Activated CD4-positive, alpha-beta T cell treated with anti-CD3 and anti-CD28 coated beads, Interleukin-2, amount 10 ng/mL, durations not matched to agents 24 days and 14 days (primary cell): Measurements from ENCODE around the gene VSTM4. TPM values are rescaled to one million over a fixed set of nuclear protein-coding genes. Genes with fewer than 3 reads are reported as not detected.

Experiments used
- DNase-seq: peaks from one replicate; pipeline ENCODE4 v3.0.0; 2022
- H3K27ac Mint-ChIP-seq: one replicate; pipeline ENCODE4 v1.8.0; 2022; ENCODE audit warnings: mild to moderate bottlenecking, mixed read lengths
- H3K27me3 Mint-ChIP-seq: one replicate; pipeline ENCODE4 v1.8.0; 2022; ENCODE audit warnings: mixed read lengths
- H3K36me3 Mint-ChIP-seq: one replicate; pipeline ENCODE4 v1.8.0; 2022; ENCODE audit warnings: low read depth, mild to moderate bottlenecking, mixed read lengths
- H3K4me1 Mint-ChIP-seq: one replicate; pipeline ENCODE4 v1.8.0; 2021; ENCODE audit warnings: mixed read lengths
- H3K4me3 Mint-ChIP-seq: one replicate; pipeline ENCODE4 v1.8.0; 2022; ENCODE audit warnings: mild to moderate bottlenecking, moderate library complexity, mixed read lengths
- H3K9me3 Mint-ChIP-seq: one replicate; pipeline ENCODE4 v1.8.0; 2021; ENCODE audit warnings: mixed read lengths
- intact Hi-C: fragments of 100-400 bp; cut with micrococcal nuclease; formaldehyde crosslinking; loops from one replicate; pipeline ENCODE4 v1.15.1; 2023
- total RNA-seq: library from RNA; stranded (reverse); gene quantifications from 2 replicates; pipeline ENCODE4 v1.2.3, GENCODE V29; 2022

Gene VSTM4, protein sequence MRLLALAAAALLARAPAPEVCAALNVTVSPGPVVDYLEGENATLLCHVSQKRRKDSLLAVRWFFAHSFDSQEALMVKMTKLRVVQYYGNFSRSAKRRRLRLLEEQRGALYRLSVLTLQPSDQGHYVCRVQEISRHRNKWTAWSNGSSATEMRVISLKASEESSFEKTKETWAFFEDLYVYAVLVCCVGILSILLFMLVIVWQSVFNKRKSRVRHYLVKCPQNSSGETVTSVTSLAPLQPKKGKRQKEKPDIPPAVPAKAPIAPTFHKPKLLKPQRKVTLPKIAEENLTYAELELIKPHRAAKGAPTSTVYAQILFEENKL
- 0.50 and 0.63 TPM in 2 replicates for total RNA-seq

DNA sequence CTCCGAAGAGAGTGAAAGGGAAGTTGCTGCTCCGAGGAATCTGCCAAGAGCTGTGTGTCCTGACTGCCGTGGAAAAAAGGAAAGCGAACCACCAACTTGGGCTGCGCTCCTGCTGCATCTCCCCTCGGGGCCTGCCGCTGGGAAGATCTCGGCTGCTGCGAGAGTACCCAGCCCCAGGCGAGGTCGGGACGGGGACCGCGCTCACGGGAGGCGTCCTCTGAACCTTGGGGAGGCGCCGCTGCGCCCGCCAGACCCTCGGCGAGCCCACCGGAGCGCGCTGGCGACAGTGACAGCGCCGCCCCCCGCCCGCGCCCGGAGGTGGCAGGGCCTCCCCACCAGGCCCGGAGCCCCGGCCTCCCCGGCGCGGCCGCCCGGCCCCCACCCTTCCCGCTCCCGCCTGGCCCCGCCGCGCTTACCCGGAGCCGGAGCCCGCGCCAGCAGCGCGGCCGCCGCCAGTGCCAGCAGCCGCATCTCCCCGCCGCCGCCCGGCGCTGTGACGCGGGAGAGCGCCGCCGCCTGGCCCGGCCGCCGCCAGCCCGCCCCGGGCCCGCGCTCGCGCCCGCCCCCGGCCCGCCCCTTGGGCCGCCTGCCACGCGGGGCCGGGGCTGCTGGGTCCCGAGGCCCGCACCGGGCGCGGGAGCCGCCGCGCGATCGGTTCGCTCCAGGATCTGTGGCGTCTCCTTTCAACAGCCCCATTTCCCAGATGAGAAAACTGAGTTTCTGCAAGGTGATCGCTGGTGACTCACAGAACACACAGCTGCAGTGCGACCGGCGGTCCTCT is at the start of gene VSTM4:
Gene VSTM4, minus strand, starts transcription at position 508 of the 781 bp plus-strand sequence. Its CDS starts 37 bp downstream, at position 471.
- Mint-ChIP-seq H3K9me3 (no peaks in the 10 kb centered on the region), H3K4me3 (peak within 1 kb of the TSS; percentile 53), H3K27me3 (peaks cover 46% of the 10 kb centered on the region), H3K4me1 (peaks cover 4% of the 10 kb centered on the region), H3K27ac (no peak within 1 kb of the TSS), H3K36me3 (no peaks in the 10 kb centered on the region)
- DNase-seq = no peak
- intact Hi-C loops = loop anchor here (5.0 kb wide), 1 partner anchor 38 kb away; no protein-coding TSS in a partner anchor

DNA sequence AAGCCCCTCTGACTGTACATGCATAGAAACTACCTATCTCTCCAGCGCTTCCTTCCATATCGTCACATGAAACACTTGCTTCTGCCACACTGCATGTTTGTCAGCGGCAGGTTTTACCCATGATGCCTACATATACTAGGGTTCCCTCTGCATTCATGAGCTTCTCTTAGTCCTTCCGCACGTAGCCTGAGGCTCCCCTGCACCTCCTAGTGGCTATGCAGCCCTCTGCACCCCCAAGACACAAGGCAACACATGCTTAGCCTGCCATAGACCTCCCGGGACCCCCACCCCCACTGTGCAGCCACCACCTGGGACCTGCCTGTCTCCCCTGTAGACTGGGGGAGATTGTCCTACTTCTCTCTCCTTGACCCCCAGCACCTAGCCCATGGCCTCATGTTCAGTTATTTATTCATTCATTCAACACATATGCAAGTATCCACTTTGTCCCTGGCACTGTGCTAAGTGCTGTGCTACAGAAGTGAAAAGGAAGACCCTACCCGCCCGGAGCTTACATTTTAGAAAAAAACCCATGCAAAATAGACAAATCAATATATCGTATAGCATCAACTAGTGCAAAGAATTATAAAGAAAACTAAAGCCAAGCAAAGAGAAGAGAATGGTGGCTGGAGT is 49.4 kb upstream of the VSTM4 start:
- H3K9me3 Mint-ChIP-seq = no peaks in the 10 kb centered on the region
- H3K27me3 Mint-ChIP-seq = peaks cover 2% of the 10 kb centered on the region
- peak overlapping the region; percentile 12 for H3K27ac Mint-ChIP-seq
- peaks cover 25% of the 10 kb centered on the region for H3K4me1 Mint-ChIP-seq
- intact Hi-C loops = loop anchor here (1.0 to 5.0 kb wide), 4 partner anchors 13 to 612 kb away; no protein-coding TSS in a partner anchor
- DNase-seq = peak; percentile 84
- H3K36me3 Mint-ChIP-seq = peaks cover 6% of the 10 kb centered on the region
- H3K4me3 Mint-ChIP-seq = no peak overlapping the region

DNA sequence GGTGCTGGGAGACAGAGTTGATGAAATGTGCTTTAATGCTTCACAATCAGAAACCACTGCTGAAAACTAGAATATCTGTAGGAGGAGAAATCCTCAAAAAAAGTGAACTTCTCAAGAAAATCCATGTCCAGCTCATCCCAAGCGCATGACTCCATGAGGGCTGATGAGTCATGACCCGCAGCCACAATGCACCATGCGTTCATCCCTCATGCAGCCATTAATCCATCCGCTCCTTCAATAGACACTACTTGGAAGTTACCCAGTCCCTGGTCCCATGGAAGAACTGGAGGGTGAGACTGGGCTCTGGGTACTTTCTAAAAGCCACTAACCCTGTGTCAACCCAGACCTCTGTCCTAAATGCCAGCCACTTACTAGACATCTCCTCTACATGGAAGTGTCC is 48.4 kb upstream of the VSTM4 start:
- Mint-ChIP-seq H3K4me1 (peaks cover 25% of the 10 kb centered on the region), H3K36me3 (peaks cover 6% of the 10 kb centered on the region), H3K27me3 (peaks cover 3% of the 10 kb centered on the region), H3K27ac (no peak overlapping the region), H3K4me3 (no peak overlapping the region), H3K9me3 (no peaks in the 10 kb centered on the region)
- DNase-seq = no peak
- intact Hi-C loops = loop anchor here (1.0 to 5.0 kb wide), 4 partner anchors 14 to 611 kb away; no protein-coding TSS in a partner anchor

DNA sequence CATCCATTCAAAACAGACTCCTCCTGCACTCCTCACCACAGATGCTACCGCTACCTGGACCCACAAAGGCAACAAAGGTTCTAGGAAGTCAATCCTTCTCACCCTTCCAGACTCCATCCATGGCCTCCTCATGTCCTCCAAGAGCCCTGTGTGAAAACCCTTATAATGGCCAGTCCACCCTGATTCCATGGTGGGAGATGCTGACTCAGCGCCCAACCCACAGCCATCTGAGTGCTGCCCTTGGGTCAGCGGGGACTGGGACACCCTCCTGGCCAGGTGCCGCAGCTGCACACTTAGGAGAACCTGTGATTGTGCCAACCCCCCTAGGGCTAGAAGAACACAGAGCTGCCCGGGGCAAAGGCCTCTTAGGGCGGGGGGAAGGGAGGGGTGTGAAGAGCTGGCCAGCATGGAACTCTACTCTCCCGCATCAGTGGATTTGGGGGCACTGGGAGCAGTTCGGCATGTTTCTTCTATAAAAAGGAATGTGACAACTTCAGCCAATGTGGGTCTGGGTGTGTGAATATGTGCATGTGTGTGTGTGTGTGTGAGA is 47.5 kb upstream of the VSTM4 start:
- peaks cover 4% of the 10 kb centered on the region for H3K27me3 Mint-ChIP-seq
- H3K27ac Mint-ChIP-seq = no peak overlapping the region
- peaks cover 6% of the 10 kb centered on the region for H3K36me3 Mint-ChIP-seq
- no peaks in the 10 kb centered on the region for H3K9me3 Mint-ChIP-seq
- intact Hi-C loops = loop anchor here (5.0 kb wide), 2 partner anchors 506 to 611 kb away; no protein-coding TSS in a partner anchor
- no peak overlapping the region for H3K4me3 Mint-ChIP-seq
- H3K4me1 Mint-ChIP-seq = peaks cover 27% of the 10 kb centered on the region
- no peak for DNase-seq

DNA sequence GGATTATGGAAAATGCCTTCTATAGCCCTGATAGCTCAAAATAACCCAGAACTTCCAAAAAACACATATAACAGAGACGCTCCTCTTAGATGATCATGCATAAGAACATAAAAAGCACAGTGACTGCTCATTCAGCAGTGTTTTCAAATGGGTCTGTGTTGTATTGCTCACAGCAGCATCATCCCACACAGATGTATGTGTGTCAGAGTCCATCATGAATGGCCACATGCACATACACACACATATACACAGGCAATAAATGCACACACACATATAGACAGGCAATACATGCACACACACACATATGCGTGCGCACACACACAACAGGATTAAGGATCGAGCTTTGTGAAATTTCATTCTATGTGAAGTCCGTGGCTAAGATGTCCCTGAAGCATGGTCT is 46.7 kb upstream of the VSTM4 start:
- H3K9me3 Mint-ChIP-seq = no peaks in the 10 kb centered on the region
- H3K4me3 Mint-ChIP-seq = no peak overlapping the region
- H3K36me3 Mint-ChIP-seq = peaks cover 6% of the 10 kb centered on the region
- H3K27ac Mint-ChIP-seq = peak overlapping the region; percentile 5
- H3K27me3 Mint-ChIP-seq = peaks cover 8% of the 10 kb centered on the region
- peaks cover 32% of the 10 kb centered on the region for H3K4me1 Mint-ChIP-seq
- DNase-seq = no peak
- intact Hi-C loops = loop anchor here (5.0 kb wide), 2 partner anchors 505 to 610 kb away; no protein-coding TSS in a partner anchor

DNA sequence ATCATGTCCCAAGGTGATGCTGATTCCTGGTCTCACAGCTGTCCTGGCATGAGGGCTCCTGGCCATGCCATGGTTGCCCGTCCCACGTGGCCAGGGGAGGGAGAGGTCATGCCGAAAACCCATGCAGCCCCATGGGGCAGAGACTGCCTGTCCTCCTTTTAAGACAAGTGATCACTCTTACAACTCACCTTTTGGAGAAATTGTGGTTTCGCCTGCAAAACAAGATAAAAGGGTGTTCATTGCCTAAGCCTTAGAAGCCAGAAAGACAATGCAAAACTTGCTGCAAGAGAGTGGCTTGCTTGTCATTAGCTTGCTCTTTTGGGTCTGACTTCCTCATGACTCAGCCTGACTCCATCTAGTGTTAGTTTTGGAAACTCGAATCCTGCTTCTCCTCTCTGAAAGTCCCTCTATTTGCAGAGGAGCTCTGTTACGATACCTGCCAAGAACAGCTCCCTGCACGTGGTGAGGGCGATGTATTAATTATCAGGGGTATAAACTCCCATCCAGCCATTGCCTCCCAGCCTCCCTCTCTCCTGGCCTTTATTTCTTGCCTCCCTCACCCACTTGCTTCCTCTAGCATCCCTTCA is 46.2 kb upstream of the VSTM4 start:
- Mint-ChIP-seq H3K4me3 (no peak overlapping the region), H3K9me3 (peaks cover 2% of the 10 kb centered on the region), H3K27ac (peak overlapping the region; percentile 5), H3K27me3 (peaks cover 10% of the 10 kb centered on the region), H3K36me3 (peaks cover 6% of the 10 kb centered on the region), H3K4me1 (peaks cover 32% of the 10 kb centered on the region)
- intact Hi-C loops = loop anchor here (5.0 kb wide), 2 partner anchors 504 to 609 kb away; no protein-coding TSS in a partner anchor
- no peak for DNase-seq

DNA sequence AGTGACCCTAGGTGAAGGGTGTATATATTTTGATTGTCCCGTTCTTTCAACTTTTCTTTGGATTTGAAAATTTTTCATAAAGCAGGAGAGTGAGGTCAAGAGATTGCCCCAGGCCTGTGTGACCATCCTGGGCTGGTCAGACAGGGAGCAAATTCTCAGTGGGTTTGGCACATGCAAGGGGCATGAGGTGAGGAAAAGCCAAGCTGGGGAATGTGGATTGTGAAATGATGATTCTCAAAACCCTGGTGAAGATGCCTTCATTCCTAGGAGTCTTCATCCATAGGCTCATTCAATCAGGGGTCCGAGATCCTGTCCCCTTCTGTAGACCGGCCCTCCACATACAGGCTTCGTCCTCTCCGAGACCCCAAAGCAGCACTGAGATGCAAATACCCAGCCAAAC is 45.5 kb upstream of the VSTM4 start:
- H3K4me1 Mint-ChIP-seq = peaks cover 26% of the 10 kb centered on the region
- DNase-seq = no peak
- intact Hi-C loops = loop anchor here (5.0 kb wide), 2 partner anchors 504 to 609 kb away; no protein-coding TSS in a partner anchor
- no peak overlapping the region for H3K27ac Mint-ChIP-seq
- peaks cover 10% of the 10 kb centered on the region for H3K27me3 Mint-ChIP-seq
- peaks cover 3% of the 10 kb centered on the region for H3K9me3 Mint-ChIP-seq
- no peak overlapping the region for H3K4me3 Mint-ChIP-seq
- peaks cover 5% of the 10 kb centered on the region for H3K36me3 Mint-ChIP-seq

DNA sequence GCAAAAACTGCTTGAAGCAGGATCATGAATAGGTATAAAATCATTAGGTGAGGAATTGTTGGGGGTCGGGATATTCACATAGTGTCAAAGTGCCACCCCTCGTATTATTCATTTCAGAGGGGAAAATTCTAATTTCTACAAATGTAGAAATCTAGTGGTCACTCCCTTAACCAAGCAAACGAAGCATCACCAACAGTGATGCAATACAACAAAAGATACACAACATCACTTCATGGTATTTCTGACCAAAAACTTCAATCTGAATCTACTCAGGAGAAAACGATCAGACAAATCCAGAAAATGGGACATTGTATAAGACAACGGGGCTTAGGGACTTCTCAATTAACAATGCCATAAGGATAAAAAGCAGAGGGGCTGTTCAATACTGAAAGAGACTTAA is 44.8 kb upstream of the VSTM4 start:
- no peak overlapping the region for H3K27ac Mint-ChIP-seq
- no peak overlapping the region for H3K4me3 Mint-ChIP-seq
- H3K36me3 Mint-ChIP-seq = peaks cover 5% of the 10 kb centered on the region
- H3K9me3 Mint-ChIP-seq = peaks cover 3% of the 10 kb centered on the region
- DNase-seq = no peak
- intact Hi-C loops = loop anchor here (5.0 kb wide), 2 partner anchors 503 to 608 kb away; no protein-coding TSS in a partner anchor
- H3K27me3 Mint-ChIP-seq = peaks cover 10% of the 10 kb centered on the region
- peaks cover 25% of the 10 kb centered on the region for H3K4me1 Mint-ChIP-seq

DNA sequence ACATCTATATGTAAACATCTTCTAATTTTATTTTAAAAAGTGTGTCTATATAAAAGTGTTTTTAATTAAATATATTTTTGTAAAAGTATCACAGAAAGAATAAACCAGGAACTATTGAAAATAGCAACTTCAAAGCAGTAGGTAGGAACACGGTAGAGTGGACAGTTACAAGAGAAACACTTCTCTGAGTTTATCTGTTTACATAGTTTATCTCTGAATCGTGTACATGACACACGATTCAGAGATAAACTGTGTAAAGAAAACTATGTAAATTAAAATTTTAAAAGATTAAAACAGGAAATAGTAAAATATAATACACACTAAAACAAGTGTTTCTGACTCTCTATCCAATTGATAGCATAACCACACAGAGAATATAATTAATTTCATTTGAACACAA is 43.6 kb upstream of the VSTM4 start:
- peaks cover 5% of the 10 kb centered on the region for H3K36me3 Mint-ChIP-seq

DNA sequence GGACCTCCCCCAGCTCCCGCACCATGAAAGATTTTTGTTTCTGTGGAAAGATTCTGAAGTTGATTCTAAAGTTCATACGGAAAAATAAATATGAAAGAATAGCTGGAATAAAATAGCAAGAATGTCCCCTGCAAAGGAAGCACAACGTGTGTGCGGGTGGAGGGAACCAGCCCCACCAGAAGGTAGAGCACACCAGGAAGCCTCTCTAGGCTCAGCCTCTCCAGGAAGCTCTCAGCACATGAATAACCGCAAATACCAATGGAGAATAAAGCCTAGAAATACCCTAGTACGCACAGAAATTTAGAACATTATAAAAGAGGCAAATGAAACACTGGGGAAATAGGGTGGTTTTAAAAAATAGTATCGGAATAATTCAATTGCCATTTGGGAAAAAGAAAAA is 43.1 kb upstream of the VSTM4 start:
- Mint-ChIP-seq H3K27me3 (peaks cover 10% of the 10 kb centered on the region), H3K4me1 (peaks cover 18% of the 10 kb centered on the region), H3K27ac (no peak overlapping the region), H3K9me3 (peaks cover 3% of the 10 kb centered on the region), H3K36me3 (peaks cover 5% of the 10 kb centered on the region), H3K4me3 (no peak overlapping the region)
- intact Hi-C loops = no loop called here
- DNase-seq = no peak

More for the DNA sequence above, 43.6 kb upstream of the VSTM4 start:
- H3K9me3 Mint-ChIP-seq = peaks cover 3% of the 10 kb centered on the region
- H3K27ac Mint-ChIP-seq = no peak overlapping the region
- DNase-seq = no peak
- H3K4me3 Mint-ChIP-seq = no peak overlapping the region
- H3K27me3 Mint-ChIP-seq = peaks cover 10% of the 10 kb centered on the region
- H3K4me1 Mint-ChIP-seq = peaks cover 18% of the 10 kb centered on the region
- intact Hi-C loops = no loop called here

DNA sequence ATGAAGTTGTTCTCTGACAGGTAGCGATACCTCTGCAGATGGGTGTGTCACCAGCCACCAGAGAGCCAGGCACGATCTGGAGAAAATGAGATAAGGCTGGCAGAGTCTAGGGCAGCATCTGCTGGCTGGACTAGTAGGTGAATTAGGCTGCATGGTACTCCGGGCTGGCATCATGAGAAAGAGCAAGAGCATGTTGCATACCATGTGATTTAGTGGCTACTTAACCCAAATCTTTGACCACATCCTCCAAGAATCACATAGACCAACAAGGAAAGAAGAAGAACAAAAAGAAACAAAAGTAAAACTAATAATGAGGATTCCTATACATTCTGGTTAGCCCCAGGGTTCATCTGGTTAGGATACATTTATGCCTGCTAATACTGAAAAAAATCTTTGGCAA is 41.9 kb upstream of the VSTM4 start:
- Mint-ChIP-seq H3K4me3 (no peak overlapping the region), H3K27me3 (peaks cover 13% of the 10 kb centered on the region), H3K4me1 (peaks cover 18% of the 10 kb centered on the region), H3K27ac (no peak overlapping the region), H3K9me3 (peaks cover 3% of the 10 kb centered on the region), H3K36me3 (peaks cover 5% of the 10 kb centered on the region)
- intact Hi-C loops = no loop called here
- no peak for DNase-seq

DNA sequence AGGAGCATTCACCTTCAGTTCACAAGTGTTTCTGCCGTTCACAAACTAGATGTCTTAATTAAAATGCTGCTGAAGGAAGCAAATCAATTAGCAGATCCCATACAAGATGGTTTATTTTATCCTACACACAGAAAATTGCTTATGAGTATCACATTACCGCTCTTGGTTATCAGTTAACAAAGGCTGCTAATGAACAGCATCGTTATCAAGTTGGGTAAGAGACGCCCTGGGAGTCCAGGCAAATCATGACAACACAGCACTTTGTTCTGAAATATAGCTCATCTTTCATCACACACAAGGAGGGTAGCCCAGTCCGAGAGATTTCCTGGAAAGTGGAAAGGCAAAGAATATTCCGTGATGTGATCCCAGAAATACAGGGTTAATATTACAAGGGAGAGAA is 39.3 kb upstream of the VSTM4 start:
- Mint-ChIP-seq H3K4me3 (no peak overlapping the region), H3K36me3 (peaks cover 2% of the 10 kb centered on the region), H3K9me3 (peaks cover 3% of the 10 kb centered on the region), H3K4me1 (peaks cover 19% of the 10 kb centered on the region), H3K27me3 (peaks cover 14% of the 10 kb centered on the region), H3K27ac (no peak overlapping the region)
- DNase-seq = no peak
- intact Hi-C loops = no loop called here

DNA sequence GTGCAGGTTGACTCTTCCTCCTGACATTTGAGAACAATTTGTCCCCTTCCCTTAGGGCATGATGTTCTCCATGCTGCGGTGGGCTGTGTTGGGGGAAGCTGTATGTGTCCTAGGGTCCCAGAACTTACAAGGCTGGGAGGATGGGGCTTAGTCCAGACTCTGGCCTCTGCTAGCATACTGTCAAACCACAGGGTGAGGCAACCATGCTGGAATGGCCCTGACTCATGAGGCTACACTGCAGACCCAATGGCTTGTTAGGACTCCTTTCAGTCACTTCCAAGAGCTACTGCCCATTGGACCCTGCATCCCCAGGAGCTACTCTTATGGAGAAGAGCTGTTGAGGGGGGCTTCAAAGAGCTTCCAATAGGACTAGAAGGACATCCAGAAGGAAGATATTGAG is 38.6 kb upstream of the VSTM4 start:
- H3K27ac Mint-ChIP-seq = no peak overlapping the region
- intact Hi-C loops = no loop called here
- H3K4me1 Mint-ChIP-seq = peaks cover 19% of the 10 kb centered on the region
- H3K4me3 Mint-ChIP-seq = no peak overlapping the region
- H3K36me3 Mint-ChIP-seq = peaks cover 2% of the 10 kb centered on the region
- peaks cover 3% of the 10 kb centered on the region for H3K9me3 Mint-ChIP-seq
- DNase-seq = no peak
- H3K27me3 Mint-ChIP-seq = peaks cover 13% of the 10 kb centered on the region
